Activated naive CD8-positive, alpha-beta T cell treated with anti-CD3 and anti-CD28 coated beads, Interleukin-2, amount 50 U/mL, for 16 hours (primary cell): ENCODE results near the gene PLEKHM2.
"Not testable (repeated sequence)": the region's sequence is repeated elsewhere in the genome, so short reads cannot be mapped to it uniquely, and the experiment has no call there.

Experiments used
- DNase-seq: peaks from one replicate; pipeline ENCODE4 v3.0.0-alpha.2; 2020; ENCODE audit warnings: low read depth, low spot score

Gene PLEKHM2

GRCh38 chr1:15676010-15676409, 8.1 kb upstream of the PLEKHM2 start:
- DNase-seq: no peak

- DNase-seq: no peak
Observed at GRCh38 chr1:15676688-15677661, 7.1 kb upstream of the PLEKHM2 start.

GRCh38 chr1:15678578-15678977, 5.5 kb upstream of the PLEKHM2 start:
- DNase-seq: no peak

- DNase-seq: no peak
Observed at GRCh38 chr1:15680131-15680530, 4.0 kb upstream of the PLEKHM2 start.

- DNase-seq: no peak
Observed at GRCh38 chr1:15680561-15681348, 3.4 kb upstream of the PLEKHM2 start.

GRCh38 chr1:15681349-15682292, 2.5 kb upstream of the PLEKHM2 start:
- no peak for DNase-seq

GRCh38 chr1:15682936-15683341, 1.2 kb upstream of the PLEKHM2 start:
- no peak for DNase-seq

- no peak for DNase-seq
Observed at GRCh38 chr1:15683345-15684039, 628 bp upstream of the PLEKHM2 start.

- no peak for DNase-seq
Observed at GRCh38 chr1:15684468-15685291, 560 bp downstream of the PLEKHM2 start.

- DNase-seq: no peak
Observed at GRCh38 chr1:15685820-15686219, 1.7 kb downstream of the PLEKHM2 start.

- DNase-seq: no peak
Observed at GRCh38 chr1:15687446-15687845, 3.3 kb downstream of the PLEKHM2 start.

GRCh38 chr1:15690317-15690716, 6.2 kb downstream of the PLEKHM2 start:
- DNase-seq: no peak

- DNase-seq: no peak
Observed at GRCh38 chr1:15691434-15692032, 7.4 kb downstream of the PLEKHM2 start.

- no peak for DNase-seq
Observed at GRCh38 chr1:15692121-15692682, 8.1 kb downstream of the PLEKHM2 start.

- no peak for DNase-seq
Observed at GRCh38 chr1:15693371-15693770, 9.3 kb downstream of the PLEKHM2 start.

GRCh38 chr1:15696956-15697521, 12.9 kb downstream of the PLEKHM2 start:
- DNase-seq: peak; percentile 14

- DNase-seq: no peak
Observed at GRCh38 chr1:15698201-15698600, 14.1 kb downstream of the PLEKHM2 start.

GRCh38 chr1:15699321-15699720, 15.2 kb downstream of the PLEKHM2 start:
- not testable (repeated sequence) for DNase-seq

GRCh38 chr1:15700508-15700907, 16.4 kb downstream of the PLEKHM2 start:
- no peak for DNase-seq
